HCT116 (cell line): ENCODE measurements around the gene LYST. TPM values are rescaled to one million over a fixed set of nuclear protein-coding genes. Genes with fewer than 3 reads are reported as not detected.

ENCODE experiments used
- ATAC-seq: fragments of 200-7000 bp; cut with Tn5 transposase; 2 replicates; pipeline ENCODE4 v1.9.1; 2020; ENCODE audit warnings: mild to moderate bottlenecking, moderate library complexity
- BruUV-seq: library from RNA; stranded (reverse); fragments of 400-500 nt; replicated peaks from 2 replicates; lab custom pipeline; 2021; lab: Mats Ljungman, UMichigan
- CTCF ChIA-PET: fragments of 300-600 bp; sonication (Branson Sonifier 250); formaldehyde crosslinking; loops from one replicate; lab custom pipeline; 2021; ENCODE audit warnings: antibody characterized with exemption; lab: Charles Lee
- POLR2A ChIA-PET: fragments of 300-600, 350-600 bp; sonication (Branson Sonifier 250); formaldehyde crosslinking; loops from one replicate; lab custom pipeline; 2021; ENCODE audit warnings: antibody characterized with exemption; lab: Charles Lee
- RAD21 ChIA-PET, 2 experiments: fragments of 300-600 bp; sonication (Branson Sonifier 250); formaldehyde crosslinking; loops; one replicate each; lab custom pipeline; 2023; ENCODE audit warnings: low total read pairs in 2 of 2; ENCODE audit not compliant: uncharacterized antibody in 2 of 2, unreplicated experiment in 2 of 2, low non-redundant PET in 1 of 2; lab: Charles Lee
- DNase-seq: peaks from one replicate; pipeline ENCODE4 v3.0.0-alpha.2; 2010; ENCODE audit warnings: low read depth, low spot score
- H2AFZ ChIP-seq: fragments of 200-600 bp; shearing (Covaris generic), sonication (generic); 2 replicates; pipeline ENCODE4 v1.6.1; 2017; ENCODE audit warnings: low read depth, mixed run types, mixed read lengths, antibody characterized with exemption, low read length; ENCODE audit not compliant: poor library complexity, severe bottlenecking
- H3K27ac ChIP-seq: 2 replicates; pipeline ENCODE4 v1.5.1; 2012; ENCODE audit warnings: low read depth, low read length
- H3K27me3 ChIP-seq: fragments of 200-600 bp; sonication (generic); 2 replicates; pipeline ENCODE4 v1.6.1; 2016; ENCODE audit warnings: mixed run types, low read length, mixed read lengths; ENCODE audit not compliant: insufficient read depth
- H3K36me3 ChIP-seq, 2 experiments: fragments of 200-500 bp in 1 of 2; fragments of 200-600 bp in 1 of 2; sonication (Bioruptor generic) in 1 of 2; sonication (generic) in 1 of 2; 2 replicates each; pipeline versions ENCODE4 v1.5.1 to v1.6.1; 2014 to 2016; ENCODE audit warnings: low read length in 2 of 2, inconsistent platforms in 1 of 2, mixed read lengths in 1 of 2, mixed run types in 1 of 2; ENCODE audit not compliant: insufficient read depth in 2 of 2, control insufficient read depth in 1 of 2
- H3K4me1 ChIP-seq, 2 experiments: fragments of 200-600 bp in 1 of 2; sonication (generic) in 1 of 2; 2 replicates each; pipeline versions ENCODE4 v1.5.1 to v1.6.1; 2012 to 2017; ENCODE audit warnings: low read length in 2 of 2, inconsistent platforms in 1 of 2, mild to moderate bottlenecking in 1 of 2, mixed read lengths in 1 of 2, mixed run types in 1 of 2, moderate library complexity in 1 of 2; ENCODE audit not compliant: insufficient read depth in 2 of 2, control insufficient read depth in 1 of 2
- H3K4me2 ChIP-seq: fragments of 200-600 bp; sonication (generic); 2 replicates; pipeline ENCODE4 v1.6.1; 2017; ENCODE audit warnings: mixed run types, low read length, mixed read lengths
- H3K4me3 ChIP-seq, 2 experiments: fragments of 200-600 bp in 1 of 2; sonication (generic) in 1 of 2; replicated peaks in 1 of 2; 2 replicates each; pipeline ENCODE4 v1.5.1; 2011 to 2016; ENCODE audit warnings: low read length in 2 of 2, control low read depth in 1 of 2, low read depth in 1 of 2, mild to moderate bottlenecking in 1 of 2, mixed read lengths in 1 of 2, mixed run types in 1 of 2
- H3K79me2 ChIP-seq: fragments of 200-600 bp; sonication (generic); 2 replicates; pipeline ENCODE4 v1.6.1; 2017; ENCODE audit warnings: mild to moderate bottlenecking, mixed run types, low read length, moderate library complexity, mixed read lengths; ENCODE audit not compliant: insufficient read depth
- H3K9ac ChIP-seq: fragments of 200-600 bp; sonication (generic); 2 replicates; pipeline ENCODE4 v1.6.1; 2016; ENCODE audit warnings: low read length, mixed read lengths
- H3K9me2 ChIP-seq: fragments of 200-600 bp; sonication (generic), shearing (Covaris generic); 2 replicates; pipeline ENCODE4 v1.6.1; 2017; ENCODE audit warnings: mixed run types, mild to moderate bottlenecking, moderate library complexity; ENCODE audit not compliant: insufficient read depth
- H3K9me3 ChIP-seq, 2 experiments: fragments of 200-500 bp in 1 of 2; fragments of 200-600 bp in 1 of 2; sonication (Bioruptor generic) in 1 of 2; sonication (generic) in 1 of 2; 2 replicates each; pipeline ENCODE4 v1.6.1; 2014 to 2017; ENCODE audit warnings: low read length in 2 of 2, mixed read lengths in 2 of 2, inconsistent platforms in 1 of 2, low read depth in 1 of 2, mild to moderate bottlenecking in 1 of 2, mixed run types in 1 of 2, moderate library complexity in 1 of 2; ENCODE audit not compliant: control insufficient read depth in 1 of 2, insufficient read depth in 1 of 2
- H4K20me1 ChIP-seq: fragments of 200-600 bp; sonication (generic), shearing (Covaris generic); 2 replicates; pipeline ENCODE4 v1.6.1; 2017; ENCODE audit warnings: mixed run types, mild to moderate bottlenecking, moderate library complexity; ENCODE audit not compliant: insufficient read depth
- ATF3 ChIP-seq: IDR thresholded peaks from 2 replicates; pipeline ENCODE4 v1.6.1; 2012
- EZH2phosphoT487 ChIP-seq: fragments of 200-600 bp; IDR thresholded peaks from 2 replicates; pipeline ENCODE4 v1.6.1; 2018; ENCODE audit warnings: antibody characterized with exemption, borderline replicate concordance
- RAD21 ChIP-seq: IDR thresholded peaks from 2 replicates; pipeline ENCODE4 v1.6.1; 2012; ENCODE audit warnings: low read depth, mild to moderate bottlenecking
- REST ChIP-seq: IDR thresholded peaks from 2 replicates; pipeline ENCODE4 v1.6.1; 2012; ENCODE audit warnings: low read depth
- SP1 ChIP-seq: IDR thresholded peaks from 2 replicates; pipeline ENCODE4 v1.6.1; 2012; ENCODE audit warnings: low read depth
- TCF7L2 ChIP-seq: IDR thresholded peaks from 2 replicates; pipeline ENCODE4 v1.7.0; 2011; ENCODE audit warnings: borderline replicate concordance, inconsistent platforms; ENCODE audit not compliant: insufficient read depth, insufficient read length; ENCODE audit errors: extremely low read depth
- YY1 ChIP-seq: IDR thresholded peaks from 2 replicates; pipeline ENCODE4 v1.6.1; 2011; ENCODE audit warnings: low read length, low read depth, moderate library complexity, mild to moderate bottlenecking; ENCODE audit not compliant: insufficient replicate concordance; ENCODE audit errors: extremely low read depth
- intact Hi-C: fragments of 100-400 bp; cut with micrococcal nuclease; formaldehyde crosslinking; loops from 2 replicates; pipeline ENCODE4 v1.10.0; 2022
- total RNA-seq: library from RNA; stranded (reverse); gene quantifications from one replicate; pipeline ENCODE4 v1.2.1, GENCODE V29; 2021; ENCODE audit not compliant: unreplicated experiment

LYST gene
- total RNA-seq, 1 experiment from 2014 or later: 6.6 TPM

- H4K20me1 ChIP-seq: no peaks in the 10 kb centered on the region
- H2AFZ ChIP-seq: no peak overlapping the region
- no peak overlapping the region for H3K4me2 ChIP-seq
- no peaks in the 10 kb centered on the region for H3K79me2 ChIP-seq
- ChIA-PET POLR2A (interaction anchor here (1.2 kb wide), 1 partner anchor 233 kb away, joined by 3 read pairs; no protein-coding TSS in a partner anchor), RAD21 (no interaction called here), CTCF (no interaction called here)
- H3K9me3 ChIP-seq: no peaks in the 10 kb centered on the region
- no peaks in the 10 kb centered on the region for H3K9me2 ChIP-seq
- no peak for TF ChIP-seq REST
- no peak overlapping the region for H3K9ac ChIP-seq
- peaks cover 0 to 3% of the 10 kb centered on the region in 2 experiments; a peak in 1 of 4 replicates for H3K4me1 ChIP-seq
- H3K27me3 ChIP-seq: no peaks in the 10 kb centered on the region
- no peaks in the 10 kb centered on the region for H3K36me3 ChIP-seq
- intact Hi-C loops: no loop called here
- no peak overlapping the region for H3K4me3 ChIP-seq
- BruUV-seq: no TSS peak
- DNase-seq (no peak), ATAC-seq (no peak)
- H3K27ac ChIP-seq: no peak overlapping the region
Measured at GRCh38 chr1:235893840-235894239, 27.1 kb upstream of the LYST start.

GRCh38 chr1:235892734-235893413 is 26.2 kb upstream of the LYST start:
- Histone ChIP-seq H3K27me3 (no peaks in the 10 kb centered on the region), H3K4me1 (peaks cover 0 to 3% of the 10 kb centered on the region in 2 experiments; a peak in 1 of 4 replicates), H3K4me2 (no peak overlapping the region), H3K36me3 (no peaks in the 10 kb centered on the region), H3K4me3 (no peak overlapping the region), H3K9me2 (no peaks in the 10 kb centered on the region), H3K9me3 (no peaks in the 10 kb centered on the region), H3K9ac (no peak overlapping the region), H3K79me2 (no peaks in the 10 kb centered on the region), H4K20me1 (no peaks in the 10 kb centered on the region), H2AFZ (no peak overlapping the region), H3K27ac (no peak overlapping the region)
- BruUV-seq: no TSS peak
- DNase-seq (no peak), ATAC-seq (no peak)
- ChIA-PET RAD21 (no interaction called here), POLR2A (no interaction called here), CTCF (no interaction called here)
- intact Hi-C loops: no loop called here
- TF ChIP-seq YY1 (no peak), EZH2phosphoT487 (no peak), SP1 (no peak), TCF7L2 (no peak), ATF3 (no peak), RAD21 (no peak), REST (no peak)
